ENCODE data around the gene TMEM121. TPM values are rescaled to one million over a fixed set of nuclear protein-coding genes. Genes with fewer than 3 reads are reported as not detected.

Gene TMEM121
- total and polyA plus RNA-seq, 2 of the 4 experiments (the other 2 are of a cell fraction): 2.7 to 6.3 TPM

GRCh38 chr14:105486974-105487448 lies 39.4 kb upstream of the TMEM121 start:
- no peak overlapping the region for H3K14ac ChIP-seq (replicated peaks; ENCODE audit: low read depth, low read length)
- H3K4me3 ChIP-seq (ENCODE audit: insufficient read depth, low read depth, low read length): no peak overlapping the region
- H2AK5ac ChIP-seq (ENCODE audit: low read depth, low read length): no peak overlapping the region
- H3K79me1 ChIP-seq (ENCODE audit: low read depth in 1 of 2, low read length in 2 of 2): peaks cover 0 to 4% of the 10 kb centered on the region in 2 experiments; a peak in 1 of 4 replicates
- dilution Hi-C loops (cut with HindIII; ENCODE audit: low sequenced_read_pairs, unreplicated experiment) (no loop called here), in situ Hi-C loops (cut with MboI; ENCODE audit: low sequenced_read_pairs) (no loop called here), intact Hi-C loops (cut with micrococcal nuclease) (no loop called here)
- H3K4me1 ChIP-seq (ENCODE audit: control insufficient read depth, insufficient read depth, low read length): peaks cover 6% of the 10 kb centered on the region
- H3K27me3 ChIP-seq (ENCODE audit: control insufficient read depth, insufficient read depth, low read length): peaks cover 25% of the 10 kb centered on the region; the same call in 1 of the 2 replicates
- ATAC-seq (ENCODE audit: low read depth): no peak
- no peak overlapping the region for H2AK9ac ChIP-seq (replicated peaks; ENCODE audit: low read depth, low read length, poor library complexity)
- H2BK120ac ChIP-seq (ENCODE audit: low read depth, low read length): no peak overlapping the region
- H4K91ac ChIP-seq (ENCODE audit: insufficient read depth, low read depth, low read length): no peak overlapping the region
- no peak overlapping the region for H3K18ac ChIP-seq (ENCODE audit: low read depth, low read length)
- H3K23ac ChIP-seq (ENCODE audit: low read depth, low read length): no peak overlapping the region
- peak overlapping the region; percentile 58 for H2AFZ ChIP-seq (replicated peaks; ENCODE audit: low read length, poor library complexity)
- peaks cover 4% of the 10 kb centered on the region; the same call in 1 of the 2 replicates for H4K20me1 ChIP-seq (ENCODE audit: insufficient read depth, low read length)
- no peak overlapping the region for H3K27ac ChIP-seq (ENCODE audit: insufficient read depth, low read length)
- DNase-seq: no peak
- POLR2A ChIA-PET (ENCODE audit: unreplicated experiment): no interaction called here
- no peak overlapping the region for H2BK20ac ChIP-seq (ENCODE audit: low read depth, low read length)
- no peak overlapping the region for H2BK5ac ChIP-seq (ENCODE audit: low read depth, low read length, poor library complexity, severe bottlenecking)
- no peak overlapping the region for H3K9ac ChIP-seq (ENCODE audit: low read depth, low read length)
- H3K4me2 ChIP-seq (ENCODE audit: low read depth, low read length): no peak overlapping the region
- CTCF ChIA-PET: interaction anchor here (1.0 kb wide), 1 partner anchor 17 kb away, joined by 3 read pairs; no protein-coding TSS in a partner anchor
- whole genome bisulfite sequencing, 2 experiments (ENCODE audit: extremely low coverage in 2 of 2, insufficient read length in 1 of 2): 9% methylated on average over 39 of the region's 45 CpGs; no CpG with 5 or more reads in 1 of the 2 experiments
- no peak for TF ChIP-seq CHD1 (IDR thresholded peaks at IDR 0.05; ENCODE audit: low read depth, low read length)
- TF ChIP-seq RAD21 (IDR thresholded peaks at IDR 0.05; ENCODE audit: low read length): no peak
- no peak for TF ChIP-seq MAFK (IDR thresholded peaks at IDR 0.05; ENCODE audit: low read depth, low read length)
- TF ChIP-seq CTCF (conservative IDR thresholded peaks at IDR 0.05; ENCODE audit: low read depth, low read length): no peak
- H2BK15ac ChIP-seq (ENCODE audit: low read depth, low read length): no peak overlapping the region
- no peak overlapping the region for H3K56ac ChIP-seq (ENCODE audit: extremely low read depth, insufficient read depth, low read length)
- peaks cover 4% of the 10 kb centered on the region; the same call in 1 of the 2 replicates for H3K9me1 ChIP-seq (ENCODE audit: insufficient read depth, low read length)
- no peaks in the 10 kb centered on the region for H3K9me3 ChIP-seq (ENCODE audit: control insufficient read depth, insufficient read depth, low read length)
- no peak overlapping the region for H4K5ac ChIP-seq (ENCODE audit: low read depth, low read length)
- no peak overlapping the region for H3K4ac ChIP-seq (ENCODE audit: low read depth, low read length)
- H3K36me3 ChIP-seq (ENCODE audit: control insufficient read depth, insufficient read depth, low read length): no peaks in the 10 kb centered on the region
- BruUV-seq (replicated peaks): no TSS peak
- H4K8ac ChIP-seq (ENCODE audit: low read depth in 2 of 2, low read length in 2 of 2): no peak overlapping the region

Measured in IMR-90 (cell line).